Liver (tissue), 9 donors: ENCODE data around the gene BCKDHB. TPM values are rescaled to one million over a fixed set of nuclear protein-coding genes. Genes with fewer than 3 reads are reported as not detected.

Experiments
- DNase-seq: peaks from one replicate; pipeline ENCODE4 v3.0.0-alpha.2; 2017; ENCODE audit warnings: low spot score
- H3K27ac ChIP-seq, 2 donors: one replicate each; pipeline ENCODE4 v1.7.0; 2013; ENCODE audit warnings: inconsistent platforms in 2 of 2, low read length in 2 of 2, control low read depth in 1 of 2, low read depth in 1 of 2, mild to moderate bottlenecking in 1 of 2
- H3K27me3 ChIP-seq, 4 donors: one replicate each; pipeline versions ENCODE4 v1.6.1 to v1.7.0; 2013; ENCODE audit warnings: low read length in 3 of 4, inconsistent platforms in 1 of 4, mild to moderate bottlenecking in 1 of 4, moderate library complexity in 1 of 4; ENCODE audit not compliant: control insufficient read depth in 4 of 4, insufficient read depth in 4 of 4
- H3K36me3 ChIP-seq, 4 donors: one replicate each; pipeline versions ENCODE4 v1.6.1 to v1.7.0; 2013; ENCODE audit warnings: low read length in 3 of 4, mild to moderate bottlenecking in 3 of 4, low read depth in 1 of 4, moderate library complexity in 1 of 4; ENCODE audit not compliant: control insufficient read depth in 4 of 4, insufficient read depth in 3 of 4
- H3K4me1 ChIP-seq, 4 donors: one replicate each; pipeline versions ENCODE4 v1.6.1 to v1.7.0; 2013; ENCODE audit warnings: low read length in 3 of 4, mild to moderate bottlenecking in 3 of 4, moderate library complexity in 1 of 4; ENCODE audit not compliant: control insufficient read depth in 4 of 4, insufficient read depth in 4 of 4
- H3K4me3 ChIP-seq, 3 donors: one replicate each; pipeline versions ENCODE4 v1.6.1 to v1.7.0; 2013; ENCODE audit warnings: low read length in 3 of 3, control low read depth in 1 of 3, low read depth in 1 of 3, mild to moderate bottlenecking in 1 of 3
- H3K9ac ChIP-seq, 2 donors: one replicate each; pipeline ENCODE4 v1.7.0; 2013; ENCODE audit warnings: low read length in 2 of 2, mild to moderate bottlenecking in 2 of 2, moderate library complexity in 2 of 2, control low read depth in 1 of 2, low read depth in 1 of 2
- H3K9me3 ChIP-seq, 4 donors: one replicate each; pipeline versions ENCODE4 v1.6.1 to v1.7.0; 2013; ENCODE audit warnings: low read length in 3 of 4; ENCODE audit not compliant: control insufficient read depth in 4 of 4
- CTCF ChIP-seq: fragments of 150-350 bp; IDR thresholded peaks from 2 replicates; pipeline ENCODE4 v1.5.1; 2017; ENCODE audit warnings: improper control_type of control experiment, low read depth, low read length; ENCODE audit not compliant: missing input control
- EGR1 ChIP-seq, 2 donors: IDR thresholded peaks; 2 replicates each; pipeline ENCODE4 v1.6.1; 2016 to 2018; ENCODE audit warnings: antibody characterized with exemption in 2 of 2, low read depth in 2 of 2
- FOXA1 ChIP-seq: IDR thresholded peaks from 2 replicates; pipeline ENCODE4 v1.6.1; 2016; ENCODE audit warnings: antibody characterized with exemption
- GABPA ChIP-seq, 2 donors: IDR thresholded peaks in 1 of 2; conservative IDR thresholded peaks in 1 of 2; 2 replicates each; pipeline ENCODE4 v1.6.1; 2016; ENCODE audit warnings: antibody characterized with exemption in 2 of 2, mild to moderate bottlenecking in 1 of 2, moderate library complexity in 1 of 2
- HNF4A ChIP-seq, 2 donors: conservative IDR thresholded peaks; 2 replicates each; pipeline ENCODE4 v1.6.1; 2016; ENCODE audit warnings: antibody characterized with exemption in 2 of 2, mild to moderate bottlenecking in 2 of 2
- JUND ChIP-seq, 2 donors: IDR thresholded peaks; 2 replicates each; pipeline ENCODE4 v1.6.1; 2016; ENCODE audit warnings: antibody characterized with exemption in 2 of 2
- MAX ChIP-seq: IDR thresholded peaks from 2 replicates; pipeline ENCODE4 v1.6.1; 2016; ENCODE audit warnings: antibody characterized with exemption
- NR2F2 ChIP-seq: IDR thresholded peaks from 2 replicates; pipeline ENCODE4 v1.6.1; 2016; ENCODE audit warnings: antibody characterized with exemption
- RAD21 ChIP-seq, 2 donors: IDR thresholded peaks; 2 replicates each; pipeline ENCODE4 v1.6.1; 2016; ENCODE audit warnings: antibody characterized with exemption in 2 of 2, mild to moderate bottlenecking in 2 of 2
- RXRA ChIP-seq, 2 donors: IDR thresholded peaks; 2 replicates each; pipeline ENCODE4 v1.6.1; 2017 to 2018; ENCODE audit warnings: antibody characterized with exemption in 2 of 2, mild to moderate bottlenecking in 1 of 2
- SP1 ChIP-seq: IDR thresholded peaks from 2 replicates; pipeline ENCODE4 v1.6.1; 2018; ENCODE audit warnings: antibody characterized with exemption, mild to moderate bottlenecking
- TAF1 ChIP-seq: conservative IDR thresholded peaks from 2 replicates; pipeline ENCODE4 v1.6.1; 2016; ENCODE audit warnings: antibody characterized with exemption, mild to moderate bottlenecking
- WGBS: extraction: QIAGEN DNeasy Blood & Tissue Kit; methylation state at CpG from one replicate; pipeline ENCODE4 v1.1.7; 2013; 5-methylcytosine and 5-hydroxymethylcytosine counted together
- polyA plus RNA-seq, 2 donors: library from polyadenylated mRNA; stranded (reverse) in 1 of 2; unstranded in 1 of 2; fragments of 200-250 nt in 1 of 2; fragments of >200 nt in 1 of 2; fragmentation: Nextera tagmentation in 1 of 2; extraction: Ambion mirVana in 1 of 2; gene quantifications; one replicate each; pipeline versions ENCODE4 v1.2.1 to v1.2.3, GENCODE V29; 2013 to 2015
- total RNA-seq, 2 donors: library from RNA; depleted of rRNA; stranded (reverse); fragments of >200 nt; gene quantifications; one replicate each; pipeline ENCODE4 v1.2.3, GENCODE V29; 2014
- TF ChIP-seq, protein P1 (sequence below): IDR thresholded peaks from 2 replicates; pipeline ENCODE4 v1.6.1; 2016; ENCODE audit warnings: antibody characterized with exemption, mild to moderate bottlenecking
- donor health status: healthy.
- donor health status: healthy.
- donor health status: healthy.
- donor health status: healthy.
- donor health status: healthy.

The BCKDHB gene
- total and polyA plus RNA-seq, 4 donors = 13.0 to 74.8 (median 31.6) TPM

DNA sequence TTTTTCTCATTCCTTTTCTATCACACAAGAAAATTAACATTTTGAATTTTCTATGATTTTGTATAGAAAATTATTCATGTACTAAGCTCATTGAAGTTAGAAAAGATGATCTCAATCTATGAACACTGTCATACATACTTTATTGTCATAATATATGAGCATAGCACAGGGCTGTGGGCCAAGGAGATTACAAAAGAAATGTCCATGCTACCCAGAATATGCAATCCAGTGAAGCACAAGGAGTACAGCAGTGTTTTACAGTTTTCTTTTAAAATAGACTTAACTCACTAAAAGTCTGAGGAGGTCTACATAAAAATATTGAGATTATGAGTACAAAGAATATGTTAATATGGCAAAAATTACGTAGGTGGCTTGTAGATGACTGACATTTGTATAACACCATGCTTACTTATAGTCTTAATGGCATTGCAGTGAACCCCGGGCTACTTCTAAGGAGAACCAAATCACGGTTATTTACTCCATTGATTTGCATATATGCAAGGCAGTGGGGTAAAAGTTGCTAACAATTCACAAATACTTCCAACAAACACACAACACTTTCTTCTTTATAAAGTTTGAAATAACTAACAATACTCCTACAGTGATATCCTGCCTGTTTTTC is 257.1 kb downstream of the BCKDHB start:
- Histone ChIP-seq H3K27ac (no peak overlapping the region), H3K9me3 (peaks cover 0 to 4% (median 0%) of the 10 kb centered on the region in 4 donors), H3K9ac (no peak overlapping the region), H3K27me3 (no peaks in the 10 kb centered on the region), H3K4me3 (no peak overlapping the region), H3K36me3 (no peaks in the 10 kb centered on the region), H3K4me1 (no peaks in the 10 kb centered on the region)
- no peak for TF ChIP-seq HNF4A (conservative IDR thresholded peaks at IDR 0.05)
- no peak for TF ChIP-seq FOXA1
- no peak for TF ChIP-seq EGR1 (IDR thresholded peaks at IDR 0.05; ENCODE audit: low read depth in 2 of 2)
- TF ChIP-seq, protein P1, sequence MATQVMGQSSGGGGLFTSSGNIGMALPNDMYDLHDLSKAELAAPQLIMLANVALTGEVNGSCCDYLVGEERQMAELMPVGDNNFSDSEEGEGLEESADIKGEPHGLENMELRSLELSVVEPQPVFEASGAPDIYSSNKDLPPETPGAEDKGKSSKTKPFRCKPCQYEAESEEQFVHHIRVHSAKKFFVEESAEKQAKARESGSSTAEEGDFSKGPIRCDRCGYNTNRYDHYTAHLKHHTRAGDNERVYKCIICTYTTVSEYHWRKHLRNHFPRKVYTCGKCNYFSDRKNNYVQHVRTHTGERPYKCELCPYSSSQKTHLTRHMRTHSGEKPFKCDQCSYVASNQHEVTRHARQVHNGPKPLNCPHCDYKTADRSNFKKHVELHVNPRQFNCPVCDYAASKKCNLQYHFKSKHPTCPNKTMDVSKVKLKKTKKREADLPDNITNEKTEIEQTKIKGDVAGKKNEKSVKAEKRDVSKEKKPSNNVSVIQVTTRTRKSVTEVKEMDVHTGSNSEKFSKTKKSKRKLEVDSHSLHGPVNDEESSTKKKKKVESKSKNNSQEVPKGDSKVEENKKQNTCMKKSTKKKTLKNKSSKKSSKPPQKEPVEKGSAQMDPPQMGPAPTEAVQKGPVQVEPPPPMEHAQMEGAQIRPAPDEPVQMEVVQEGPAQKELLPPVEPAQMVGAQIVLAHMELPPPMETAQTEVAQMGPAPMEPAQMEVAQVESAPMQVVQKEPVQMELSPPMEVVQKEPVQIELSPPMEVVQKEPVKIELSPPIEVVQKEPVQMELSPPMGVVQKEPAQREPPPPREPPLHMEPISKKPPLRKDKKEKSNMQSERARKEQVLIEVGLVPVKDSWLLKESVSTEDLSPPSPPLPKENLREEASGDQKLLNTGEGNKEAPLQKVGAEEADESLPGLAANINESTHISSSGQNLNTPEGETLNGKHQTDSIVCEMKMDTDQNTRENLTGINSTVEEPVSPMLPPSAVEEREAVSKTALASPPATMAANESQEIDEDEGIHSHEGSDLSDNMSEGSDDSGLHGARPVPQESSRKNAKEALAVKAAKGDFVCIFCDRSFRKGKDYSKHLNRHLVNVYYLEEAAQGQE = no peak
- no peak for TF ChIP-seq SP1
- no peak for TF ChIP-seq CTCF
- no peak for TF ChIP-seq NR2F2
- 94% methylated on average over 3 of the region's 3 CpGs for WGBS
- no peak for DNase-seq

DNA sequence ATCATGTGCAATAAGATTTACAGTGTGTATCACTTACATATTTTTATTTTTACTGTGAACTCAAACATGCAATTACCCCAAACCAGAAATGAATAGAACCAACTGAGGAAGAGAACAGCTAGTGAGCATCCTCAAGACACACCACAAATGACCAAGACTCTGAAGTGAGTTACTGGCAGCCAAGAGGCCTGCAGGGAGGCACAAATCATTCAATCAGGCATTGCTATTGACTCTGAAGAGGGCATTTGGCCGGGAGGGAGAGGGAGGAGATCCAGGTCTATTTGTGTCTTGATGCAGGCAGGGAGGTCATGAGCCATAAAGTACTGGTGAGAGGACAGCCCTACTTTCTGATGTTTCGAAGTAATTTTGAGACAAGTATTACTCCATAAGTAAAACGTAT is 257.7 kb downstream of the BCKDHB start:
- no peak overlapping the region for H3K4me3 ChIP-seq
- TF ChIP-seq CTCF (no peak), GABPA (IDR thresholded peaks at IDR 0.05 in 1 of 2, conservative IDR thresholded peaks at IDR 0.05 in 1 of 2) (no peak), RAD21 (IDR thresholded peaks at IDR 0.05) (no peak), HNF4A (conservative IDR thresholded peaks at IDR 0.05) (no peak), TAF1 (no peak), SP1 (no peak), NR2F2 (no peak), MAX (no peak), EGR1 (IDR thresholded peaks at IDR 0.05; ENCODE audit: low read depth in 2 of 2) (no peak), RXRA (IDR thresholded peaks at IDR 0.05) (no peak), JUND (IDR thresholded peaks at IDR 0.05) (no peak)
- TF ChIP-seq, protein P1 = no peak
- peaks cover 0 to 4% (median 0%) of the 10 kb centered on the region in 4 donors for H3K9me3 ChIP-seq
- no peaks in the 10 kb centered on the region for H3K27me3 ChIP-seq
- no peak overlapping the region for H3K9ac ChIP-seq
- no peak for DNase-seq
- H3K4me1 ChIP-seq = no peaks in the 10 kb centered on the region
- no peaks in the 10 kb centered on the region for H3K36me3 ChIP-seq
- 95% methylated on average over 3 of the region's 3 CpGs for WGBS
- no peak overlapping the region for H3K27ac ChIP-seq
